ENCODE results near the gene CFI.
"Not testable (repeated sequence)": the region's sequence is repeated elsewhere in the genome, so short reads cannot be mapped to it uniquely, and the experiment has no call there.

The CFI gene

DNA sequence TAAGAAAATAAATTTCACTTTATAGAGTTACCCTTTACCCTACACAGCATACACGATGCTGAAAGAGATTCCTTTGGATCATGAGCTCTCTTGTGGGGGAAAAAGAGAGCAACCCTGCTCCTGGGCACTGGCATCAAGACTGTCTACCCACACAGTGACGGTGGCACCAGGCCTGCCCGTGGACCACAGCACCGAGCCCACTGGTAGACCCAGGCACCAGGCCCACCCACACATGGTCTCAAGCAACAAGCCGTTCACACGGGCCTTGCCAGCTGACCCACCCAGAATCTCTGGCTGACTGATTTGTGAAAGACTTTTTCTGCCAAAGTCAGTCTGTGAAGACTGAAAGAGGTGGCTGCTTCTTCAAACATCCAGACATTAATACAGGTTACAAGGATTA lies 6.7 kb downstream of the CFI start:
- DNase-seq = no peak

DNA sequence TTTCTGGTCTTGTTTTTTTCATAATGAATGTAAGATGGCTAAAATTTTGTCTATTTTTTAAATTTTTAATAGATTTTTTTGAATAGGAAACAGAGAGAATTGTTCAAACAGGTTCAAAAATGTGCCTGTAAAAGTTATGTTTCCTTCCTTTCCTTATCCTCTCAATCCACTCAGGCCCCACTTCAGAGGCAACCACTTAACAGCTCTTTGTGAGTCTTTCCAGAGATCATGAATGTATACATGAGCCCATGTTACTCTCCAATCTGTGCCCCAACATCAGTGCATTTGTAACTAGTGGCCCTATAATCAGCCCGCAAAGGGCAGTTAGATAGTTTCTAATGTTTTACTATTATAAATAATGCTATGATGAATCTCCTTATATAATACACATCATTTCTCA lies 14.0 kb downstream of the CFI start:
- no peak for DNase-seq

DNA sequence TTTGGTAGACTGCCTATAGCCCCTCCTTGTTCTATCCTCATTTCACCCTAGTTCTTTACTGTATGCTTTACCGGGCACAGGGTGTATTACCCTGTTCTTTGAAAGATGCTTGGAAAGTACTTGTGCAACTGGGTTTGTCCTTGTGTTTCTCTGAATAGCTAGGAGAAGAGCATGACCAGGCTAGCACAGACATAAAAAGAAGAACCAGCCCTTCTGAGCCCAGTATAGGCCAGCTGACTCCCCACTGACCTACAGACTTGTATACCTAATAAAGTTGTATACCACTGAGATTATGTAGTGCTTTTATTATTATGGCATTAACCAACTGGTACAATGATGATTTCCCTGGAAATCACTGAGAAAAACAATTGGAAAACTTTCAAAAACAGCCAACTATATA lies 15.0 kb downstream of the CFI start:
- DNase-seq = no peak

DNA sequence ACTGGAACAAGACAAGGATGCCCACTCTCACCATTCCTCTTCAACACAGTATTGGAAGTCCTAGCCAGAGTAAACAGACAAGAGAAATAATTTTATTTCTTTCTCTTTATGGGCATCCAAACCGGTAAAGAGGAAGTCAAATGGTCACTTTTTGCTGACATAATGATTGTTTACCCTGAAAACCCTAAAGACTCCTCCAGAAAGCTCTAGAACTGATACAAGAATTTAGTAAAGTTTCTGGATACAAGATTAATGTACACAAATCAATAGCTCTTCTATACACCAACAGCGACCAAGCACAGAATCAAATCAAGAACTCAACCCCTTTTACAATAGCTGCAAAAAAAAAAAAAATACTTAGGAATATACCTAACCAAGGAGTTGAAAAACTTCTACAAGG lies 19.7 kb downstream of the CFI start:
- not testable (repeated sequence) for DNase-seq

DNA sequence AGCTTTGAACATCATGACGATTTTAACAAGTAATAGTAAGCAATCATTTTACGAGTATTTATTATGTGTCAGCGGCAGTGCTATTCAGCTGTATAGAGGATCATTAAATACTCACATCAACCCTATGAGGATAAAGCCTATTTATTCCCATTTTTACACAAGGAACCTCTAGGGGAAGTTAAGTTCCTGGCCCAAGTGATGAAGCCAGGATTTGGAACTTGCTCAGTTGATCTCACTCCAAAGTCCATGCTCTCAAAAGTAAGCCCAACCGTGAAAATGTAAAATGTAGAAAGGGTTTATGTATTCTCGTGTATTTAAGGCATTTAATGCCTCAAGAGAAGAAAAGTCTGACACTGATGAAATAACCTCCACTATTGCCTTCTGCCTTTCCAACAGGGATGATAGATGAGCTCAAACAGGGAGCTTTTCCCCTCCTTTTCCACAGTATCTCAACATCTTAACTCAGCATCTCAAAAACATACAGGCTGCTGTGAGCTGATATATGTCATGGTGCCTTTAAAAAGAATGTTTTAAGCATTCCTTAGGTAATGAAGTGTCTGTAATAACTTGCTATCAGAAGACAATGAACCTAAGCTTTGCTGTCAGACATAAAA lies 36.9 kb downstream of the CFI start:
- DNase-seq = no peak

DNA sequence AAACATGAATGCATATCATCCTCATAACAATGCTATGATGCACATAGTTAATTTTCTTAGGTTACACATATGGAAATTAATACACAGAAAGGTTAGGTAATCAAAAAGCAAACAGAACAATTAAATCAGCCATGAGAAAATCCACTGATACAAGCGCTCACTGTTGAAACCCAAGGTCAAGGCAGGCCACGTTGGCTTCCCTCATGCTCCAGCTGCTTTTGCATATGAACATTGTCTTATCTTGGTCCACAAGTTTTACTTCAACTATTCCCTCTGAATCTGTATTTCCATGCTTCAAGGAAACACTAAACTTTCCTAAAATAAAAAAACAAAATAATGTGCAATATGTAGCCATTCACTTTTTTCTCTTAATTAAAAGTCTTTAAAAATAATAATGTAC lies 37.4 kb downstream of the CFI start:
- no peak for DNase-seq

DNA sequence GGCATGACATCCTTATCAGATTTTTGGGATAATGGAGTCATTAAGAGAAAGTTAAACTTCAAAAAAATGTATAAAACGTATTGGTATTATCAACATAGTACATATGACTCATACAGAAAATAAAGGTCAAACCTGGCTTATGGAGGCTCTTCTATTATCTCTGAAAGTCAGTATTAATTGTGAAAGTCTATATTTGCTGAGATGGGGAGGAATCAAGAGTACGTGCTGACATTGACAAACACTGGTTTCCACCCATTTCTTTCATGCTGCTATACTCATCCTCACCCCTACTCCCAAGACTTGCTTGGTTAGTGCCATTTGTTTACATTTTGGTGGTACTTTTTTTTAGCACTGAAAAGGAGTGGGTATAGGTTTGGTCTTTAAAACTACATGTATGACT lies 41.1 kb downstream of the CFI start:
- no peak for DNase-seq

DNA sequence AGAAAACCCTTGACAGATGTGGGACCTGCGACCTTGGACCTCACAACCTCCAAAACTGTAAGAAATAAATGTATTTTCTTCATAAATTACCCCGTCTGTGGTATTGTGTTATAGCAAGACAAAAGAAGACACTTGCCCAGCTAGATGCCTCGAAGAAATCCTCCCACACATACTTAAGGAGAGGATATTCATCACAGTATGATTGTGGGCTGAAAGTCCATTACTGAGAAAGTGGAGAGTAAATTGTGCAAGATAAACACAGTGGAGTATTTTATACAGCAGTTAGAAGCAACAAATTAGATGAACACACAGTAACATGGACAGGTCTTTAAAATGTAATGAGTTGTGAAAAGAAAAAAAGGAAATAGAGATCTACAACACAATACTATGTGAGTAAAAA lies 46.1 kb downstream of the CFI start:
- DNase-seq = peak; percentile 56

DNA sequence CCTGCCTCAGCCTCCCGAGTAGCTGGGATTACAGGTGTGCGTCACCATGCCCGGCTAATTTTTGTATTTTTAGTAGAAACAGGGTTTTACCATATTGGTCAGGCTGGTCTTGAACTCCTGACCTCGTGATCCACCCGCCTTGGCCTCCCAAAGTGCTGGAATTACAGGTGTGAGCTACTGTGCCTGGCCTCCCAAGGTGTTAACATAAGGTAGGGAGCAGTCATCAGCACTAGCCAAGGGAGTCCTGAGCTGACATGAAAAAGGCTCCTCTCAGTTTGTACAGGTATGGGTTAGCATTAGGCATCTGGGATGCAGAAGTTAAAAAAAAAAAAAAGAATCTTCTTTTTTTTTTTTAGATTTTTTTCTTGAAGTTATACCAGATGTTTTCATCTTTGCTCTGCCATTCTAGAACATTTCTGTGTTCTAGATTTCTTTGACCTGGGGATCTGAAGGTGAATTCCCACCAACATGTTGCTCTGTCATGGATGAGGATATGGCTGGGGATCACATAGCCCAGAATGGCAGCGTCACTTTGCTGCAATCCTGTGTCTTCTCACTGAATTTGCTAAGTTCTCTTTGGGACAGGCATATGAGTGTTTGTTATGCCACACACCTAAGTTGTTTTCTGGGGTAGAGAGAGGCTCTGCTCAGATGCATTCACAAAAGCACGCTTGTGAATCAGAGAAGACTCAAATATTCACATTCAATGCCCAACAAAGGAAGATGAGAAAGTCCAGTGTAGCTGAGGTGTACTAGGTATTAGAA lies 47.5 kb downstream of the CFI start:
- no peak for DNase-seq

DNA sequence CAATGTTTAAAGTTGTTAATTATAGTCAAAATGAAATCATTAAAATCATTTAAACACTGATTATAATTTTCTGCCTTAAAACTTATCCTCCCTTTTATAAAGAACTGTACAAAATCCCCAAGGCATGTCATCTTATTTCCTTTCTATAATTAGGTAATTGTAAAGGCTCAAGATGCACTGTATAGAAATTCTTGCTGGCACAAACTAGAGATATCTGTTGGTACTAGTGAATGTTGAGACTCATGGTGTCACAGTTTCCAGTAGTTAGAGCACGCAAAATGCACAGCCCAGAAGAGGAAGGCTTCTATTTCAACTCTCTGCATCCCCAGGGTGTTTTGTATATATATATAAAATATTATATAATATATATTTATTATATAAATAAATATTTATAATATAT lies 49.3 kb downstream of the CFI start:
- DNase-seq = no peak

DNA sequence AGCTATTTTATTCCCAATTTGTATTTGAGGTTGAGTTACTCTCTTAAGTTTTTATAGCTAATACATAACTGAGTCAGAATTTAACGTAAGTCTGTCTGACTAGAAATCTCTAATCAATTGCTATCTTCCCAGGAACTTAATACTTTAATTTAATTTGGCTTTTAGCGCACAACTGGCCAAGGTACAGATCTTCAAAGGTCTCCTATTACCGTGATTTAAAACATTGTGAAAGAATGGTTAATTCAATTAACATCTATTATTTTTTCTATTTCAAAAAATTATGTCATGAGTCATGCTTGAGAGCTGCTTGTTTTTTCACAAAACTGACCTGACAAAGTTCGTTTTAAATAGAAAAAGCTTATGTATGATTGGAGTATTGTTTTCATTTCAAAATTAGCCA lies 49.9 kb downstream of the CFI start:
- no peak for DNase-seq

DNA sequence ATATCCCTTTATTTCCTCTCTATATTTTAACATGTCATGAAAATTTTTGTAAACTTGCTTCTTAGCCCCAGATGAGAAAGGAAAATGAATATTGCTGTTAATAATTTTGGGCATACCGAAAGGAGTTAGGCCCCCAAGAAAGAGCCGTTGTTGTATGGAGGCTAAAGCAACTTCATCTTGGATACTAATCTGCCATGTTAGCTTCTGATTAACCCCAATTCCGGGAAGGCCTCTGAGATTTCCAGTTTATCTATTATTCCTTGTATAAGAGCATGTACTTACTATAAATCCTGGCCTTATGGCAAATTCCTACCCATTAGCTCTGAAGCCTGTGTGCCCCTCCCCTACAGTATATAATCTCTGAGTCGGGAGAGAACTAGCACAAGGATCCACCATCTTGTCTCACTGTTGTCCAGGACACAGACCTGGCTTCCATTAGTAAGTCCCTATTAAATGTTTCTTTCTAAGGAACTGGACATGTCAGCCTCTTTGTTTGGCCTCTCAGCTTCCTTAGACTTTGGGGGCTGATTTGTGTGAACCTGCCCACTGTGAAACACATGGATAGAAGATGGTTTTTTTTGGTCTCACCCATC lies 51.1 kb downstream of the CFI start:
- DNase-seq = no peak

DNA sequence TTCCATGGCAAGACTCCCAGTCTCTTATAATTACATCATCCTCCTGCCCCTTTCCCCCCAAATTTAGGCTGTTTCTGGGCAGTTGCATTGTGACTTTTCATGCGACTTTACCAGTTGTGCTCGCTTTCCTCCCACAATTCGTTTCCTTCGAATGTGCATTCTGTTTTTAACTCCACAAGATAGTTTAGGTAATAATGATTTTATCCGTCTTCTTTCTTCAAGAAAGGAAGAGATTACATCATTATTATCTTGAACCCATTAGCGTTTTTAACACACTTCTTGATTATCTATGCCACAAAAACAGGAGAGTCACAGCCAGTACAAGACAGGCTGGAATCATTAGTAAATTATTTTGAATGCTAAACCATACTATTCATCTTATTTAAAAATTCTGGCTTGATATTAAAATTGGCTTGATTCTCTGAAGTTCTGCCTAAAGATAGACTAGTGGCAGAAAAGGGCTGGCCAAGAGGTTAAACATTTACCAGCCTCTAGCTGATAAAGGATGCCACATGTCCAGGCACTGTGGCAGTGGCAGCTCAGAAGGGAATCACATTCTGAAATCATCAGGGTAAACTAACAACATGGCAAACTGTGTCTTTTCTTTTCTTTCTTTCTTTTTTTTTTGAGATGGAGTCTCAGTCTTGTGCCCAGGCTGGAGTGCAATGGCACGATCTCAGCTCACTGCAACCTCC lies 52.3 kb downstream of the CFI start:
- DNase-seq = no peak

DNA sequence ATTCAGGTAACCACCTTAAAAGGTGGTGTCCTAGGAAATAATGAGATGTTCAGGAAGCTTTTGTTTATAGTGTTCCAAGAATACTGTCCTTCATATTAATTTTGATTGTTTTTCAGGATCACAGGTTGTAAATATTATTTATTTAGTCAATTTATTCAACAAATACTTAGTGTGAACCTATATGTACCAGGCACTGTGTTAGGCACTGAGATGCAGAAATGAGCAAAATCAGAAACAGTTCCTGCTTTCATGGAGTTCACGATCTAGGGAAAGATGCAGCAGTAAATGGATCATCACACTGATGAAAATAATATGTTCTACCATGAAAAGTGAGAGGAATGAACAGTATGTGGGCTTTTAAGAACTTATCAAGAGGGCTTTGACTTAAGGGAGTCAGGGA lies 53.7 kb downstream of the CFI start:
- no peak for DNase-seq

DNA sequence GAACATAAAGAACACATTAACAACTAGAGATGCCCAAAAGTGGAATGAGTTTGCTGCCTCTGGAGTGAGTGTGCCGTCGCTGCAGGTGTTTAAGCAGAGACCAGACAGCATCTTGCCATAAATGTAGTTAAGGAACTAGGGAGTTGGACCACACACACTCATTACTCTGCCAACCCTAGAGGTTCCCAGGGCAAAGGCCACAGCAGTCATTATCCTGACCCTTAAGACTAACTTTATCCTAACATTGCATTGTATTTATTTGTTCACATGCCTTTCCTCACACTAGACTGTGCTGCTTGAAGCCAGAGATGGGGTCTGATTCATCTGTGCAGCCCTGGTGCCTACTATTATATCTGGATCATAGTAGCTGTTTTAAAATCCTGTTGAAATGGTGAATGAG lies 55.1 kb downstream of the CFI start:
- DNase-seq = no peak

DNA sequence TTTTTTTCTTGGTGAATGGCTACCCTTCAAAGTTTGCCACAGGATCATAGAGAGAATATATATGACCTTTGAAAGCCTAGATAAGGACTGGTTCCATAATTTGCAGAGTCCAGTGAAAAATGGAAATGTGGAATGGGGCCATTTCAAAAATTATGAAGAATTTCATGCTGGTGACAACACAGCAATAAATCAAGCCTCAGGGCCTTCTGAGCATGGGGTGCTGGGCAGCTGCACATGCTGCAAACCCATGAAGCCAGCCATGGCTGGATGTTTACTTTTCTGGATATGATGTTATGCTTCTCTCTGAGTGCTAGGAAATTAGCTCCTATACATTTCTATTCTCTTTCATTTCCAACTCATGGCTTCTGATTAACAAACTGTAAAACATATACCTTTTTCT lies 56.0 kb downstream of the CFI start:
- DNase-seq = no peak

DNA sequence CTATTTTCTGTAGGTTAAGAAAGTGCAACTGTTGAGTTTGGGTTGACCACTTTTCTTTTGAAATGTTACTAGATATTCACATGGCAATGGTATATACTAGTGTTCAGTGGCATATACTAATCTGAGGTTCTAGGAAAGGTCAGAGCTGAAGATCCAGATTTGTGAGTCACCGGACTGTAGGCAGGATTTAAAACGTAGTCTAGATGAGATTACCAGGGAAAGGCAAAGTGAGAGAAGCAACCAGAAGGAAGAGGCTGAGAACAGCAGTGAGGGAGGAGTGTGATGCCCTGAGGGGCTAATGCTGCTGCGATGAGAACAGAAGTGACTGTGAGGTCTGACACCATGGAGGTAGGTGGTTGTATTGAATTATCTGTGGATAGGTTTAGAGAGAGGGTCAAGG lies 62.3 kb downstream of the CFI start:
- peak; percentile 81 for DNase-seq

DNA sequence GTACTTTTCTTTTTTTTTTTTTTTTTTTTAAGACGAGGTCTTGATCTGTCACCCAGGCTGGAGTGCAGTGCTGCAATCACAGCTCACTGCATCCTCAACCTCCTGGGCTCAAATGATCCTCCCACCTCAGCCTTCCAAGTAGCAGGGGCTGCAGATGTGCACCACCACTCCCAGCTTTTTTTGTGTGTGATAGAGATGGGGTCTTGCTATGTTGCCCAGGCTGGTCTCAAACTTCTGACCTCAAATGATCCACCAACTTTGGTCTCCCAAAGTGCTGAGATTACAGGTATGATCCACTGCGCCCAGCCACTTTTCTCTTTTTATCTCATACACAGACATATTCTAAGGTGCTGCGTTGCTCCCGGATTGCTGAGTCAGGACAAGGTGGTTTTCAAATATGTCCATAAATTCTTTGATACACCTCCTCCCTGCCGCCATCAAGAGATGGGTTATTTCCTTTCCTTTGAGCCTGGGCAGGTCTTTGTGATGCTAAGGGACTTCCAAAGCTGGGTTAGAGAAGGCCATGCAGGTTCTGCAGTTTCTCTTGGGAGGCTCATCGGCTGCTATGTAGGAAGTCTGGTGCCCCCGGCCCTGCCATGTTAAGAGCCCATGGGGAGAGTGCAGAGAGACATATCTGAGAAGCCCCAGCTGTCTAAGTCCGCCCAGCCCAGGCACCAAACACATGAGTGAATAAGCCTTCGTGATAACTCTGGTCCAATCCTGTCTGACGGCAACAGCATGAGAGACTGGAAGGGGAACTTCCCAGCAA lies 63.5 kb downstream of the CFI start:
- DNase-seq = no peak

DNA sequence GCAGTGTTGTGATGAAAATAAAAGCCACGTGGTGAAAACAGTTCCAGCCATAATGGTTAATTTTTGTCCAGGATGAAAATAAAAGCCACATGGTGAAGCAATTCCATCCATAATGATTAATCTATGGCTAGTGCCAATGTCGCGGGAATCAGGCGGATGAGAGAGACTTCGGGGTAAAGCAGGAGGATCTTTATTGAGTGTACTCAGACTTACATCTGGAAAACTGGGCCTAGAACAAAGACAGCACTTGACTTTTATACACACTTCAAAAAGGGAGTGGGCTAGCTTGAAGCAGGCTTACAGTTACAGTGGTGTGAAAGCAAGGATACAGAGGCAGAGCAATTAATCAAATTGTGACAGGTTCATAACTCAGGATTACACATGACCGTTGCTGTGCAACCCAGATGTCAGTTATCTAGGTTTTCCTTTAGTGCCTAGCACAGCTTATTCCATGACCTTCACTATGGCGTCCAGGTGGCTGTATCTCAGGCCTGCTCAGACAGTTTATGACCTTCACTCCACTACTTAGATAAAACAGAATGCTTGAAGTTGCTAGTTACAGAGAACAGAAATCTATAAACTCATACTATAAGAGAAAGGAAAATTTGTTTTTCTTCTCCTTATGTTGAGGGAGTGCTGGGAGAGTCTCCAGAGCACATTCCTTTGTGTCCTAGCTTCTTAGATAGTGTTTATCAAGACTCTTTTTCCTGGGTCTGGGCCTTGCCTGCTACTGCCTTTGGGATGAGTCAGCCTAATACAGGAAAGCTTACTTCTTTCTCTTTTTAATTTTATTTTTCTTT lies 66.0 kb downstream of the CFI start:
- peak; percentile 90 for DNase-seq

DNA sequence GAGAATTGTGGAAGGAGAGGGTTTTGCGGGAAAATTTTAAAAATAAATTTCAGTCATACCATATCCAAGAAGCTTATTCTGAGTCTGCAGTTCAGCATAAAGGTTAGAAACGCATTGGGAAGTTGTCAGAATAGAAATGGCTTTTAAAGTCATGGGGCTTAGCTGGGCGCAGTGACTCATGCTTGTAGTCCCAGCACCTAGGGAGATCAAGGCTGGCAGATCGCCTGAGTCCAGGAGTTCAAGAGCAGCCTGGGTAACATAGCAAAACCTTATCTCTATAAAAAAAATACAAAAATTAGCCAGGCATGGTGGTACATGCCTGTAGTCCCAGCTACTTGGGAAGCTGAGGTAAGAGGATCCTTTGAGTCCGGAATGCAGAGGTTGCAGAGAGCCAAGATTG lies 68.1 kb downstream of the CFI start:
- peak; percentile 55 for DNase-seq

DNA sequence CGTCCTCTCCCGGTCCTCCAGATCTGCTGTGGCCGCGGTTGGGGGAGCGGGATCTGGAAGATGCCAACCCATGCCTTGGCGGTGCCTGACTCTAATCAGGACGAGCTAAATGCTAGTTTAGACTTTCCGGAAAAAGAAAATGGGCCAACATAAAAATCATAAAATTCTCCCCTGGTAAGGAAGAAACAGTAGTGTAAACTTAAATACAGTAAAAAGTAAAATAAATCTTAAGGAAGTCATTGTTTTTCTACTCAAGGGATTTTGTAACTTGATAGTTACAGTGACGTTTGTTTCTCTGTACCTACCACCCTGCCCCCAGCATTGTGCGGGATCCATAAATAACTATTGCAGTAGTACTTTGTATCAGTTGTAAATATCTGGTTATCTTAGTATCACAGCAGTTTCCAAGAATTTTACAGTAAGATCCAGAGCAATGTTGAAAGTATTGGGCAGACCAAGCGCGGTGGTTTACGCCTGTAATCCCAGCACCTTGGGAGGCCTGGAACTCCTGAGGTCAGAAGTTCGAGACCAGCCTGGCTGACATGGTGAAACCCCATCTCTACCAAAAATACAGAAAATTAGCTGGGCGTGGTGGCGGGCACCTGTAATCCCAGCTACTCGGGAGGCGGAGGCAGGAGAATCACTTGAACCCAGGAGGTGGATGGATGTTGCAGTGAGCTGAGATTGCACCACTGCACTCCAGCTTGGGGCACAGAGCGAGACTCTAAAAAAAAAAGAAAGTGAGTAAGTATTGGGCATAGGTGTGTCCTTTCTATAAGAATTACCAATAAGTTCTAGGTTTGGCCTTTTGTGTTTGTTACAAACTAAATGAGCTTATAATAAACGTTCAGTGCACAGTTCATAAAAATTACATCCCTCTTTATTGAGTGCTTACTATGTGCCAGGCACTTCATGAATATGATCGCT lies 70.9 kb downstream of the CFI start:
- DNase-seq = no peak
